ENCODE results near the gene APOL6.

APOL6 gene

GRCh38 chr22:35648066-35649025 lies at the start of gene APOL6:
Gene APOL6 (plus strand): TSS chr22:35648446. CDS start chr22:35656426, 7,980 bp downstream.
- peak; percentile 73 for DNase-seq (ENCODE audit: low read depth)

- DNase-seq (ENCODE audit: low read depth) = no peak
Measured at GRCh38 chr22:35599364-35599763, 48.9 kb upstream of the APOL6 start.

GRCh38 chr22:35600476-35600875 lies 47.8 kb upstream of the APOL6 start:
- DNase-seq (ENCODE audit: low read depth) = no peak

GRCh38 chr22:35601013-35601580 lies 47.1 kb upstream of the APOL6 start:
- DNase-seq (ENCODE audit: low read depth) = no peak

- DNase-seq (ENCODE audit: low read depth) = peak; percentile 69
Measured at GRCh38 chr22:35601743-35602615, 46.3 kb upstream of the APOL6 start.

- DNase-seq (ENCODE audit: low read depth) = no peak
Measured at GRCh38 chr22:35604621-35605368, 43.5 kb upstream of the APOL6 start.

GRCh38 chr22:35605369-35605680 lies 42.9 kb upstream of the APOL6 start:
- no peak for DNase-seq (ENCODE audit: low read depth)

GRCh38 chr22:35605851-35606481 lies 42.3 kb upstream of the APOL6 start:
- no peak for DNase-seq (ENCODE audit: low read depth)

GRCh38 chr22:35606916-35607315 lies 41.3 kb upstream of the APOL6 start:
- DNase-seq (ENCODE audit: low read depth) = no peak

GRCh38 chr22:35608088-35608487 lies 40.2 kb upstream of the APOL6 start:
- DNase-seq (ENCODE audit: low read depth) = no peak

- DNase-seq (ENCODE audit: low read depth) = no peak
Measured at GRCh38 chr22:35609261-35609660, 39.0 kb upstream of the APOL6 start.

- no peak for DNase-seq (ENCODE audit: low read depth)
Measured at GRCh38 chr22:35609761-35610160, 38.5 kb upstream of the APOL6 start.

GRCh38 chr22:35610741-35611140 lies 37.5 kb upstream of the APOL6 start:
- no peak for DNase-seq (ENCODE audit: low read depth)

- DNase-seq (ENCODE audit: low read depth) = no peak
Measured at GRCh38 chr22:35611200-35611890, 36.9 kb upstream of the APOL6 start.

GRCh38 chr22:35611891-35612576 lies 36.2 kb upstream of the APOL6 start:
- no peak for DNase-seq (ENCODE audit: low read depth)

GRCh38 chr22:35612903-35613302 lies 35.3 kb upstream of the APOL6 start:
- no peak for DNase-seq (ENCODE audit: low read depth)

- DNase-seq (ENCODE audit: low read depth) = no peak
Measured at GRCh38 chr22:35614404-35614803, 33.8 kb upstream of the APOL6 start.

- DNase-seq (ENCODE audit: low read depth) = no peak
Measured at GRCh38 chr22:35615156-35615555, 33.1 kb upstream of the APOL6 start.

- DNase-seq (ENCODE audit: low read depth) = no peak
Measured at GRCh38 chr22:35616043-35616442, 32.2 kb upstream of the APOL6 start.

GRCh38 chr22:35617137-35617755 lies 31.0 kb upstream of the APOL6 start, which contains the start of gene MB:
Gene MB (minus strand): TSS chr22:35617329. CDS start chr22:35617257, 72 bp downstream.
- no peak for DNase-seq (ENCODE audit: low read depth)

All from GM04504 (cell line).